Ramos (cell line): Measurements from ENCODE around the gene MBD1.
"Not testable (repeated sequence)": the region's sequence is repeated elsewhere in the genome, so short reads cannot be mapped to it uniquely, and the experiment has no call there.

ENCODE experiments used
- in situ Hi-C: fragments of 300-500 bp; cut with MboI; formaldehyde crosslinking; loops from one replicate; pipeline ENCODE4 v1.14.3; 2022; ENCODE audit warnings: low sequenced_read_pairs; ENCODE audit not compliant: unreplicated experiment

The MBD1 gene

GRCh38 chr18:50277942-50278341 lies 3.4 kb downstream of the MBD1 start:
- in situ Hi-C loops = loop anchor here (25.0 kb wide), 2 partner anchors 609 to 1341 kb away; partner anchors contain the start of gene ME2

GRCh38 chr18:50276452-50276851 lies 4.9 kb downstream of the MBD1 start:
- in situ Hi-C loops = loop anchor here (25.0 kb wide), 2 partner anchors 611 to 1339 kb away; partner anchors contain the start of gene ME2

- in situ Hi-C loops = loop anchor here (25.0 kb wide), 2 partner anchors 612 to 1338 kb away; partner anchors contain the start of gene ME2
These were observed 5.8 kb downstream of the MBD1 start for GRCh38 chr18:50275503-50276036.

- in situ Hi-C loops = loop anchor here (25.0 kb wide), 3 partner anchors 612 to 1338 kb away; partner anchors contain the start of genes C18orf32, ME2 and RPL17
These were observed 6.4 kb downstream of the MBD1 start for GRCh38 chr18:50274941-50275340.

GRCh38 chr18:50274044-50274442 lies 7.3 kb downstream of the MBD1 start:
- in situ Hi-C loops = loop anchor here (25.0 kb wide), 1 partner anchor 787 kb away; the partner anchor contains the start of genes C18orf32 and RPL17

- in situ Hi-C loops = loop anchor here (25.0 kb wide), 1 partner anchor 786 kb away; the partner anchor contains the start of genes C18orf32 and RPL17
These were observed 7.9 kb downstream of the MBD1 start for GRCh38 chr18:50273203-50274043.

GRCh38 chr18:50272568-50272967 lies 8.8 kb downstream of the MBD1 start:
- in situ Hi-C loops = loop anchor here (25.0 kb wide), 1 partner anchor 785 kb away; the partner anchor contains the start of genes C18orf32 and RPL17

GRCh38 chr18:50268022-50268747 lies 13.1 kb downstream of the MBD1 start:
- in situ Hi-C loops = loop anchor here (25.0 kb wide), 1 partner anchor 781 kb away; the partner anchor contains the start of genes C18orf32 and RPL17

GRCh38 chr18:50266248-50266704 lies 15.0 kb downstream of the MBD1 start, which contains the start of gene CFAP53:
CFAP53 (minus strand) TSS chr18:50266495; CDS start chr18:50266404, 91 bp downstream.
- in situ Hi-C loops = loop anchor here (25.0 kb wide), 1 partner anchor 779 kb away; the partner anchor contains the start of genes C18orf32 and RPL17

- in situ Hi-C loops = loop anchor here (25.0 kb wide), 1 partner anchor 776 kb away; the partner anchor contains the start of genes C18orf32 and RPL17
These were observed 18.3 kb downstream of the MBD1 start for GRCh38 chr18:50262977-50263376.

- in situ Hi-C loops = loop anchor here (25.0 kb wide), 1 partner anchor 764 kb away; the partner anchor contains the start of genes C18orf32 and RPL17
These were observed 30.4 kb downstream of the MBD1 start for GRCh38 chr18:50250935-50251334.

GRCh38 chr18:50249576-50249975 lies 31.7 kb downstream of the MBD1 start:
- in situ Hi-C loops = no loop called here

- in situ Hi-C loops = no loop called here
These were observed 33.8 kb downstream of the MBD1 start for GRCh38 chr18:50247561-50247960.

- in situ Hi-C loops = not testable (repeated sequence)
These were observed 39.6 kb downstream of the MBD1 start for GRCh38 chr18:50241768-50242167.

GRCh38 chr18:50240080-50240563 lies 41.2 kb downstream of the MBD1 start:
- in situ Hi-C loops = no loop called here

- in situ Hi-C loops = no loop called here
These were observed 48.9 kb downstream of the MBD1 start for GRCh38 chr18:50232419-50232818.

- in situ Hi-C loops = no loop called here
These were observed 49.7 kb downstream of the MBD1 start for GRCh38 chr18:50231621-50232020.

GRCh38 chr18:50220249-50220648 lies 61.1 kb downstream of the MBD1 start:
- in situ Hi-C loops = not testable (repeated sequence)
